Measurements from ENCODE around the gene KCNH1.

GRCh38 chr1:210857146-210857663 is 276.7 kb downstream of the KCNH1 start:
- TF ChIP-seq MAX (IDR thresholded peaks at IDR 0.05), result no peak
- TF ChIP-seq EP300 (IDR thresholded peaks at IDR 0.05; ENCODE audit: borderline replicate concordance), result no peak
- TF ChIP-seq YY1 (IDR thresholded peaks at IDR 0.05; ENCODE audit: low read depth), result no peak
- no peak for TF ChIP-seq REST (IDR thresholded peaks at IDR 0.05; ENCODE audit: low read depth)
- TF ChIP-seq TAF1 (IDR thresholded peaks at IDR 0.05; ENCODE audit: low read depth), result no peak
- TF ChIP-seq CEBPB (IDR thresholded peaks at IDR 0.05), result no peak
- no peak for TF ChIP-seq EGR1 (IDR thresholded peaks at IDR 0.05)
